Sigmoid colon (tissue), 7 donors: Measurements from ENCODE around the gene EFHC2. TPM values are rescaled to one million over a fixed set of nuclear protein-coding genes. Genes with fewer than 3 reads are reported as not detected.

Experiments
- DNase-seq: peaks from one replicate; pipeline ENCODE4 v3.0.0-alpha.2; 2019
- H3K27ac ChIP-seq, 4 donors: fragments of 200-600 bp; sonication (generic); one replicate each; pipeline ENCODE4 v1.5.1; 2016 to 2019; ENCODE audit warnings: mild to moderate bottlenecking in 1 of 4
- H3K27me3 ChIP-seq, 3 donors: fragments of 200-600 bp; sonication (generic); one replicate each; pipeline ENCODE4 v1.5.1; 2019; ENCODE audit warnings: mild to moderate bottlenecking in 1 of 3
- H3K36me3 ChIP-seq, 4 donors: fragments of 200-600 bp; sonication (generic); one replicate each; pipeline ENCODE4 v1.5.1; 2016 to 2019
- H3K4me1 ChIP-seq, 4 donors: fragments of 200-600 bp; sonication (generic); one replicate each; pipeline ENCODE4 v1.5.1; 2017 to 2019
- H3K4me3 ChIP-seq, 4 donors: fragments of 200-600 bp; sonication (generic); one replicate each; pipeline ENCODE4 v1.5.1; 2017 to 2019; ENCODE audit warnings: mild to moderate bottlenecking in 2 of 4, moderate library complexity in 1 of 4
- H3K9me3 ChIP-seq, 4 donors: fragments of 200-600 bp in 3 of 4; sonication (generic) in 3 of 4; one replicate each; pipeline versions ENCODE4 v1.5.1 to v1.6.1; 2013 to 2019
- EP300 ChIP-seq, 4 donors: sonication (generic); formaldehyde crosslinking; IDR thresholded peaks; one replicate each; pipeline ENCODE4 v1.6.1; 2017; ENCODE audit warnings: antibody characterized with exemption in 4 of 4
- POLR2A ChIP-seq, 2 donors: fragments of 450-650 bp; IDR thresholded peaks; one replicate each; pipeline ENCODE4 v1.6.1; 2016; ENCODE audit warnings: antibody characterized with exemption in 2 of 2, mild to moderate bottlenecking in 2 of 2, moderate library complexity in 2 of 2
- POLR2AphosphoS5 ChIP-seq, 4 donors: sonication (generic); formaldehyde crosslinking; IDR thresholded peaks; one replicate each; pipeline ENCODE4 v1.6.1; 2017; ENCODE audit warnings: antibody characterized with exemption in 4 of 4
- WGBS, 2 donors: extraction: QIAGEN DNeasy Blood & Tissue Kit; methylation state at CpG; one replicate each; pipeline ENCODE4 v1.1.7; 2013; 5-methylcytosine and 5-hydroxymethylcytosine counted together
- intact Hi-C: fragments of 100-400 bp; cut with DNase I; formaldehyde crosslinking; loops from one replicate; pipeline ENCODE4 v1.15.1; 2023
- polyA plus RNA-seq, 3 donors: library from polyadenylated mRNA; stranded (reverse); fragments of 200-250 nt; gene quantifications; one replicate each; pipeline ENCODE4 v1.2.3, GENCODE V29; 2013
- total RNA-seq, 4 donors: library from RNA; depleted of rRNA; stranded (reverse); fragments of >200 nt; gene quantifications; one replicate each; pipeline ENCODE4 v1.1.0, GENCODE V29; 2016
- TF ChIP-seq, protein P1 (sequence below), 4 experiments: fragments of 450-650 bp in 3 of 4; fragments of 200-600 bp in 1 of 4; IDR thresholded peaks; one replicate each; pipeline ENCODE4 v1.5.1; 2016 to 2019; ENCODE audit warnings: antibody characterized with exemption in 4 of 4, mild to moderate bottlenecking in 3 of 4, moderate library complexity in 2 of 4
- donor health status: healthy with polysubstance abuse.
- donor health status: Bipolar disorder and iron deficiency.
- donor health status: healthy.

The EFHC2 gene
- total RNA-seq, result 1 to 10 TPM; 1.1 to 3.2 (median 2.7) TPM
- polyA plus RNA-seq, result 1 to 10 TPM; 1.3 to 3.0 (median 1.8) TPM

- WGBS, 2 donors, result 5 to 11% methylated on average over 37 to 38 of the region's 39 CpGs
- TF ChIP-seq, protein P1, sequence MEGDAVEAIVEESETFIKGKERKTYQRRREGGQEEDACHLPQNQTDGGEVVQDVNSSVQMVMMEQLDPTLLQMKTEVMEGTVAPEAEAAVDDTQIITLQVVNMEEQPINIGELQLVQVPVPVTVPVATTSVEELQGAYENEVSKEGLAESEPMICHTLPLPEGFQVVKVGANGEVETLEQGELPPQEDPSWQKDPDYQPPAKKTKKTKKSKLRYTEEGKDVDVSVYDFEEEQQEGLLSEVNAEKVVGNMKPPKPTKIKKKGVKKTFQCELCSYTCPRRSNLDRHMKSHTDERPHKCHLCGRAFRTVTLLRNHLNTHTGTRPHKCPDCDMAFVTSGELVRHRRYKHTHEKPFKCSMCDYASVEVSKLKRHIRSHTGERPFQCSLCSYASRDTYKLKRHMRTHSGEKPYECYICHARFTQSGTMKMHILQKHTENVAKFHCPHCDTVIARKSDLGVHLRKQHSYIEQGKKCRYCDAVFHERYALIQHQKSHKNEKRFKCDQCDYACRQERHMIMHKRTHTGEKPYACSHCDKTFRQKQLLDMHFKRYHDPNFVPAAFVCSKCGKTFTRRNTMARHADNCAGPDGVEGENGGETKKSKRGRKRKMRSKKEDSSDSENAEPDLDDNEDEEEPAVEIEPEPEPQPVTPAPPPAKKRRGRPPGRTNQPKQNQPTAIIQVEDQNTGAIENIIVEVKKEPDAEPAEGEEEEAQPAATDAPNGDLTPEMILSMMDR (IDR thresholded peaks at IDR 0.05), result no peak
- TF ChIP-seq POLR2A (IDR thresholded peaks at IDR 0.05) (no peak), POLR2AphosphoS5 (IDR thresholded peaks at IDR 0.05) (no peak), EP300 (IDR thresholded peaks at IDR 0.05) (no peak)
- peak; percentile 63 for DNase-seq
- H3K4me1 ChIP-seq, result peaks cover 0 to 6% (median 0%) of the 10 kb centered on the region in 4 donors
- H3K36me3 ChIP-seq, result no peaks in the 10 kb centered on the region
- intact Hi-C loops, result no loop called here
- H3K27me3 ChIP-seq, result peaks cover 0 to 8% (median 0%) of the 10 kb centered on the region in 3 donors
- H3K27ac ChIP-seq, result peak within 1 kb of the TSS in 3 of 4 donors; percentile 8 to 53 (median 42)
- H3K9me3 ChIP-seq, result no peaks in the 10 kb centered on the region
- H3K4me3 ChIP-seq, result peak within 1 kb of the TSS; percentile 42 to 55 (median 48)
Observed at GRCh38 chrX:44343412-44344141, at the start of gene EFHC2. Gene EFHC2, minus strand, starts transcription at chrX:44343672. Its CDS starts 84 bp downstream, at chrX:44343588.

- no peaks in the 10 kb centered on the region for H3K9me3 ChIP-seq
- no peaks in the 10 kb centered on the region for H3K4me1 ChIP-seq
- DNase-seq, result no peak
- H3K27me3 ChIP-seq, result no peaks in the 10 kb centered on the region
- H3K36me3 ChIP-seq, result no peaks in the 10 kb centered on the region
- intact Hi-C loops, result no loop called here
- no peak overlapping the region for H3K4me3 ChIP-seq
- TF ChIP-seq POLR2AphosphoS5 (IDR thresholded peaks at IDR 0.05) (no peak), EP300 (IDR thresholded peaks at IDR 0.05) (no peak)
- TF ChIP-seq, protein P1 (IDR thresholded peaks at IDR 0.05), result no peak
- H3K27ac ChIP-seq, result no peak overlapping the region
- WGBS, 2 donors, result 85 to 93% methylated on average over 1 of the region's 1 CpG
Observed at GRCh38 chrX:44392767-44393166, 49.3 kb upstream of the EFHC2 start.

DNA sequence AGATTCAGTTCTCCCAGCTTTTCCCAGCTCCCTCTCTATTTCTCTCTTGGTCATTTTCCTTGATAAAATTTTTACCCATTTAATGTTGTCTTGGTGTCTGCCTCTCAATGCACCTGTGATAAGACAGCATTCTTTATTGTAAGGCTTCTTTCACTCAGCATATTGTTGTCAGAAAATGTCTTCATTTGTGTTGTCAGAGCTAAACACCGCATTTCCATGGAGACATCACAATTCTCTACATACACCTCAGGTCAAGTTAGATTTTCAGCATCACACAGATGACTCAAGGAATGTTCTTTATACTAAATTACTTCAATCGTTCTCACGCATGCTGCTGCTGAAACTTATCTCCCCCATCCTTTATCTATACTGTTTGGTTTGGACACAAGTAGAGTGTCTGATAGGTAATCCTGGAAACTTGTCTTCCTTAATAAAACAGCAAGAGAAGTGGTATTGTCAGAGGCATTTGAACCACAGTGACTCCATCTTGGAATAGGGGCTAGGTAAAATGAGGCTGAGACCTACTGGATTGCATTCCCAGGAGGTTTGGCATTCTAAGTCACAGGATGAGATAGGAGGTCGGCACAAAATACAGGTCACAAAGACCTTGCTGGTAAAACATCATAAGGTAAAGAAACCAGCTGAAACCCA, 41.3 kb upstream of the EFHC2 start:
- Histone ChIP-seq H3K4me3 (no peak overlapping the region), H3K9me3 (no peaks in the 10 kb centered on the region), H3K27me3 (no peaks in the 10 kb centered on the region), H3K4me1 (no peaks in the 10 kb centered on the region), H3K27ac (no peak overlapping the region), H3K36me3 (no peaks in the 10 kb centered on the region)
- TF ChIP-seq POLR2AphosphoS5 (IDR thresholded peaks at IDR 0.05) (no peak), POLR2A (IDR thresholded peaks at IDR 0.05) (no peak), EP300 (IDR thresholded peaks at IDR 0.05) (no peak)
- TF ChIP-seq, protein P1 (IDR thresholded peaks at IDR 0.05), result no peak
- no peak for DNase-seq
- 91 to 93% methylated on average over 4 of the region's 4 CpGs for WGBS, 2 donors
- intact Hi-C loops, result no loop called here

DNA sequence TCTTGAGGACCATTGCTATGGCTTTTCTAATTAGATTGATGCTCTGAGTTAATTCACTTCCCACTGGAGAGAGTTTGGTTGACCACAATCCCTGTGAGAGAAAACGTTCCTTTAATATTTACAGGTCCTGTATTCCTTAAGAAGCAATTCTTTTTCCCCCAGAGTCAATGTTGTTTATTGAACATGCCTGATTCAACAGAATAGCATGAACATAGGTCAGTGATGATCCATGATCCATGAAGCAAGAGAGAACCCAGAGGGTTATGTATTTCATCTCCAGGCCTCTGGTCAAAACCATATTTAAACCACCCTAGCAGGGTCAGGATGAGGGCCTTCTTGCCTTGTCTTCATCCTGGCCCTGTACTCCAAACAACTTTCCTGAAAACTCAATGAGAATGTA, 39.4 kb upstream of the EFHC2 start:
- WGBS, 2 donors, result 81 to 88% methylated on average over 1 of the region's 1 CpG
- DNase-seq, result no peak
- TF ChIP-seq, protein P1 (IDR thresholded peaks at IDR 0.05), result no peak
- TF ChIP-seq POLR2AphosphoS5 (IDR thresholded peaks at IDR 0.05) (no peak), EP300 (IDR thresholded peaks at IDR 0.05) (no peak), POLR2A (IDR thresholded peaks at IDR 0.05) (no peak)
- no peak overlapping the region for H3K4me3 ChIP-seq
- H3K27ac ChIP-seq, result no peak overlapping the region
- H3K27me3 ChIP-seq, result no peaks in the 10 kb centered on the region
- H3K9me3 ChIP-seq, result no peaks in the 10 kb centered on the region
- no peaks in the 10 kb centered on the region for H3K36me3 ChIP-seq
- H3K4me1 ChIP-seq, result no peaks in the 10 kb centered on the region
- intact Hi-C loops, result no loop called here
